Measurements from ENCODE around the gene HRAS.

- TF ChIP-seq POLR2A (IDR thresholded peaks at IDR 0.05) (no peak), CTCF (IDR thresholded peaks at IDR 0.05 in 8 of 11, conservative IDR thresholded peaks at IDR 0.05 in 3 of 11) (no peak), POLR2AphosphoS5 (IDR thresholded peaks at IDR 0.05) (peak in 1 of 3 donors; percentile 12)
Observed at GRCh38 chr11:490930-491260, 44.5 kb downstream of the HRAS start.

Data from spleen (tissue), 7 donors.